Fibroblast of skin of abdomen (primary cell): ENCODE results near the gene WNT16.
A peak's percentile ranks its signal among the peaks of the same experiment; 100 is the strongest.

Experiments used
- DNase-seq: peaks from one replicate; pipeline ENCODE4 v3.0.0-alpha.2; 2013

The WNT16 gene

DNA sequence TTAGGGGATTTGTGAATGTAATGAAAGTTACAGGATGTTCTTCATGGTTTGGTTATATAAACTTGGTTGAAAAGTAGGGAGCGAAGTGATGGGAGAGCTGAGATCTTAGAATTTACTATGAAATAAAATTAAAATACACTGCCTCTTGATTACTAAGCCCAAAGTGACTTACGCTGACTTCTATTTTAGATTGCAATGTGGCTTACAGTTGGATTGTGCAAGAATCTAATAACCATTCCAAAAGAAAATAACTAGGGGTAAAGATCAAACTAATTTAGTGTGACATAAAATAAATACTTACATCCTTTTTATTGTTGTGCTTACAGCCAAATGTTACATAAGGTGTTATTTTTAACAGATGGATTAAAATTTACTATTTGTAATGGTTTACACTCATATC lies 15.3 kb downstream of the WNT16 start:
- DNase-seq = no peak

DNA sequence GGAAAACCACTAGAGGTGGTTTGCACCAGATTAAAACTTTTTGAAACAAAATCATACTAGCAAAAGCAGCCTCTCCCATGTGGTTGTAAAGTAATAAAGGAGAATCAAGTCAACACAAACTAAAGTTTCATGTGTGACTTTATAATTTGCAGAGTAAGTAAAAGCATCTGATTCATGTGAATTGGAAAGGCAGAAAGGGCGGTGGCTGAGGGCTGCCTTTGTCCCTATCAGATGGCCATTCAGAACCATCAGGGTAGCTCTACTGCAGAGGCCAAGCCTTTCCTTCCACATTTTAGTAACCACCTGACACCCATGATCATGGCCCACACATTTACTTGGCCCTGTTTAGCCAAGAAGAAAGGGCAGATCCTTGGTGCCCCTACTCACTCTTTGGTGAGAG lies 15.7 kb downstream of the WNT16 start:
- no peak for DNase-seq

DNA sequence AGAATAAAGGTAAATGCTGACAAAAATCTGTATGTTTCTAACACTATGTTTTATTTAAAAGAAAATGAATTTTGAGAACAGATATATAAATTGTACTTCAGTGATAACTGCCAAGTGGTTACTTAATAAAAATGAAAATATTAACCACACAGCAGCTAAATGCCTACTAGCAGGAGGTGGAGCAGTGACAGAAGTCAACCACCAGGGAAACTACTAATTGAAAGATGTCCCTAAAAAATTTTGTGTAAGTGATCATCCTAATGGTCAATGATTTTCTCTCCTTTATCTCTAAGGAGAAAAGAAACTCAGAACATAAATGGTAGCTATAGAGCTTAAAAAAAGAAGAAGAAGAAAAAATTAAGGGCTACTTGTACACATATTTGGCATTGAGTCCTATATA lies 22.9 kb downstream of the WNT16 start:
- DNase-seq = no peak

DNA sequence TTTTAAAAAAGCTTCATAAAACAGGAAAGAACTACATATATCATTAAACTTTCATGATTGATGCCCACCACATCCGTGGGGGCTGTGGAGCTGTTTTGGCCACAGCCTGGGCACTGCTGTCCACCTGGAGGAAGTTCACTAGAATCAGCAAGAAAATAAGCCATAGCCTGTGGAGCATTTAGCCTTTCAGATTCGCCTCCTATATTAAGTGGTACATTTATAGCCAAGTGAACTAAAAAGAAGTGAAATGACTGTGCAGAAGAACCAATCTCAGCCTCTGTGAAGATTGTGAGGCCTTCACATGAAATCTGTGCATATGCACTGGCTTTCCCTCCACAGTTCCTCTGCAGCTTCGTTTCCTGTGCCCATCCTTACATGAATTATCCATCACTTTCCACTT lies 23.5 kb downstream of the WNT16 start:
- no peak for DNase-seq

DNA sequence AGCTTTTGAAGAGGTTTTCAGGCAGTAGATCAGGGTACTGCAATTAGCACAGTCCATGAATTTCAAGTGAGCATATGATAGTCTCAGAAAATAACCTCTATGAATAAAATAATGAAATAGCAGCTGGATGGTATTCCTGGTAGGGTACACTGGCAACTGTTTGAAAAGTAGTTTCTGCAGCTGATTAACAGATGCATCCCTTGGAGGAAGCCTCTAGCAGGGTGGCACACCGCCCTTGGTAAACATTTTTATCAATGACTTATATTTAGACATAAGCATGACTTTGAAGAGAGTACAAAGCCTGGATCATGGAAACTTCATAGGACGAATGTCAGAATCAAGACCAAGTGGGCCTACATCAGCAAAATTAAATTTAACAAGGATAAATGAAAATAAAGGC lies 26.8 kb downstream of the WNT16 start:
- DNase-seq = no peak

DNA sequence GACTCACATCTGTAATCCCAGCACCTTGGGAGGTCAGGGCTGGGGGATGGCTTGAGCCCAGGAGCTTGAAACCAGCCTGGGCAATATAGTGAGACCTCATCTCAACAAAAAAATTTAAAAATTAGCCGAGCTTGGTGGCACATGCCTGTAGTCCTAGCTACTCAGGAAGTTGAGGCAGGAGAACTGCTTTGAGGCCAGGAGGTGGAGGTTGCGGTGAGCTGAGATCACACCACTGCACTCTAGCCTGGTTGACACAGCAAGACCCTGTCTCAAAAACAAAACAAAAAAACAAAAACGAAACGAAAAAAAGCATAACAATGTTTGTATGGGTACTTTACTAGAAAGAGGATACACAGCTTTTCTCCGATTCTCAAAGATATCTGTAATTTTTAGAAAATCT lies 31.8 kb downstream of the WNT16 start:
- DNase-seq = no peak

DNA sequence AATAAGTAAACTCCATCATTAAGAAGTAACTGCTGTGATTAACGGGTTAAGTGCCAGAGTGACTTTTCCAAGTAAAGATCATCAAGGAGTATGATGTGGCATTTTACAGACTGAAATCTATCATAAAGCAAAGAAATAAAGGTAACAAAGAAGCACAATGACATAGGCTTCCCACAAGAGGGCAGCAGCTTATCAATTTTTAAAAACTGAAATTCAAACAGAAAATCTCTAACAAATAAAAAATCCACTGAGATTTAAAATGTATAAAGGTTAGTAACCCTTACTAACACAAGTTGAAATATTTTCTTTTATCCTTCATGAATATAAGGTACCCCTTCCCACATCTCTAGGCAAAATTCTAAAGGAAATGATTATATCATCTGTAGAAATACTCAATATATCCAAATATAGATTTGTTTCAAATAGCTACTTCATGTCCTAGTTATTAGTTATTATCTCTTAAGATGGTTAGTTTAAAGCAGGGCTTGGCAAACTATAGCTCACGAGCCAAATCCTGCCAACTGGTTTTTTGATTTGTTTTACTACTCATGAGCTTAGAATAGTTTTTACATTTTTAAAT lies 38.1 kb downstream of the WNT16 start:
- peak; percentile 17 for DNase-seq

DNA sequence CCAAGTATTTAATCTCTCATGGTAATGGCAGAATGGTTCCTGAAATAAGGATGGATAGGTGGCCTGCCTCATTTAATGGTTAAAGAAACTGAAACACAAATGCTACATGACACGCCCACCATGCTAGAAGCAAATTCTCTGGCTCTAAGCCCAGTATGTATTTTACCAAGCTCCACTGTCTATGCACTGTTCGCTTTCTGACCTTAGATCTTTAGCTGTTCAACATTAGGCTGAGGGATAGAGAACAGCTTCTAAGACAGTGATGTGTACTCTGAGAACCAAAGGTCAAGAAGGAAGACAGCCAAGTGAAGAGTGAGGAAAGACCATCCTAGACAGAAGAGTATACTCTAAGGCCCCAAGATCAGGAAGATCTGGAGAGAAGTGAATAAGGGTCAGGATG lies 40.7 kb downstream of the WNT16 start:
- DNase-seq = peak; percentile 47

DNA sequence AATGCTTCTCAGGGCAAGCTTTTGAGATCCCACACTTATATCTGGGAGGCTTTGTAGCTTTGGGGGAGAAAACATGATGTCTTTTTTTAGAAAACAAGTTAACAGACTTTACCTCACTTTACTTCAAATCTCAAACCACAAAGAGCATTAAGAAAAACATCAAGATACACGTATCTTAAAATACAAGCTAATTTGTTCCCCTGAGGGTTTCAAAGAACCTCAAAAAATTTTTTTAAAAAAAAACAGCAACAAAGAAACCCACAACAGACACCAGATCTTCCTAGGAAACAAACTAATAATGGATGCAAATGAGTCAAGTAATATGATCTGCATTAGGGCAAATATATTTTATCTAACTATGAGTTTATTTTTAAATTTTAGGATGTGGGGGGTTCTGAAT lies 42.6 kb downstream of the WNT16 start:
- no peak for DNase-seq

DNA sequence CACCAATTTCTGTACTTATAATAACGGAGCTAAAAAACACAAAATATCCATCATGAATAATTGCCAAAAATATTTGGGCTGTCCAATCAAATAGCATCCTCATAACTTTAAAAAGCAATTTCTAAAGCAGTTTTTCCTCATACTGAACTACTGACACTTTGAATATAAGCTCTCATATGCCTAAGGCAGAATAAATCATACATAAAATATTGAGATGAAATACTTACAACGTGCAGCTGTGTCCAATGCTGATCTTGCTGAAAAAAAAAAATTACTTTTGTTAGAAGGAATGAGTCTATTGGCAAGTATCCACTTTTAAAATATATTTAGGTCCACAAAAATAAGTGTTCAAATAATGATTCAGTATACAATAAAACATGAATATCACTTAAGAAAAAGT lies 43.1 kb downstream of the WNT16 start:
- no peak for DNase-seq

DNA sequence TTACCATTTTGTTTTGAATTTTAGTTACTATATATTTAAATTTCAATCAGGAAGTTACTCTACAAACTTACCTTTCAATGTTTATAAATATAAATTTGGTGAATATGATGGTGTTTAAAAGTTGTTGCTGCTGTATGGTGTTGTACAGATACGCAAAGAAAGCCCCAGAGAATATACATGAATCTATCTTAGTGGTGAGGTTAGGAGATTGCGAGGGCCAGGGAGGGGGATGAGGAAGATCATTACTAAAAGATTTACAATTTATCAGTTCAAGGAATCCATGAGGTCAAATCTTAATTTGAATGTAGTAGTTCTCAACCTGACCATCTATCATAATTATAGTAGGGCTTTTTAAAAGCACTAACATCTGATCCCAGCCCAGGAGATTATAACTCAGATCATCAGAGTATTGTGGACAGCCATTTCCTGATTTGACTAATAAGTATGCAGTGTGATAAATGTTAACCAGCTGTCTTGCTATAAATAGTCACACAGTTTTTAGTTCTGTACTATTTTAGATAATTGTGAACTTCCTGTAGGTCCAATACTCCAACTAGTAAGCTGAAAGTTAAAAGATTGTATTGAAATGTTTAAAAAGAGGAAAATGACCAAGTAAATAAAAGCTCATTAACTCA lies 43.7 kb downstream of the WNT16 start:
- peak; percentile 76 for DNase-seq

DNA sequence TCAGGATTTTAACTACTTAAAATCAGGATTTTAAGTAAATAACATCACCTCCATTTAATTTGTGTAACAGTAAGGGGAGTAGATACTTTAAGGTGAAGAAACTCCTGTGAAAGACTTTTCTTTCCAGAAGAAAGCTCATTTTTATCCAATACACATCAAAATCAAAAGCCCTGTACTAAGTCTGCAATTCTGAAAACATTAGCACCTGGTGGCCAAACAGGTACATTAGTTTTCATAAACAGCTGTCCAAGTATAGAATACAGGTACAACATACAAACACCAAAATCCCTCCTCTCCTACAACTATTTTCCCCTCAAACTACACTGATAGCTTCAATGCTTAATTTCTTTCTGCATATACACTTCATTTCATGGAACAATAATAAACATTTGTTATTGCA lies 44.4 kb downstream of the WNT16 start:
- DNase-seq = no peak

DNA sequence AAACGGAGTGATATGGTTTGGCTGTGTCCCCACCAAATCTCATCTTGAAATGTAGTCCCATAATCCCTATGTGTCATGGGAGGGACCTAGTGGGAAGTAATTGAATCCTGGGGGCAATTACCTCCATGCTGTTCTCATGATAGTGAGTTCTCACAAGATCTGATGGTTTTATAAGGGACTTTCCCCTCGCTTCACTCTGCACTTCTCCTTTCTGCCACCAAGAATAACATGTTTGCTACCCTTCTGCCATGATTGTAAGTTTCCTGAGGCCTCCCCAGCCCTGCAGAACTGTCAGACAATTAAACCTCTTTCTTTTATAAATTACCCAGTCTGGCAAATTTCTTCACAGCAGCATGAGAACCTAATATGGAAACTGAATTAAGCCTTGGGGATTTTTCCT lies 48.2 kb downstream of the WNT16 start:
- DNase-seq = no peak

DNA sequence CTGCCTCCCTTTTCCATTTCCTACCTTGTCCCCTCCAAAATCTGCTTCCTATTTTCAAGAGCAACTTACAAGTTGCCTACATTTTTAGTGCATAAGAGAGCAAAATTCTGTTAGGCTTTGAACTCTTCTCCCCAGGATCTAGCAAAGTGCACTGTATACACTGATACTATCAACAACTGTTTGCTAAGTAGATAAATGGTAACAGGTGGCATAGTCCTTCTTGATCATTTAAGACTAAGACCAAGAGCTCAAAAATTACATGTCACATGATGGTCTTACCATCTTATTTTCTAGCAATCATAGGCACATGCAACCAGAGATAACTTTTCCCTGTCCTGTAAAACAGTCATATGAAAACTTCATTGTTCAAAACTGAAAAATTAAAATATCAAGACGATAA lies 51.1 kb downstream of the WNT16 start:
- no peak for DNase-seq

DNA sequence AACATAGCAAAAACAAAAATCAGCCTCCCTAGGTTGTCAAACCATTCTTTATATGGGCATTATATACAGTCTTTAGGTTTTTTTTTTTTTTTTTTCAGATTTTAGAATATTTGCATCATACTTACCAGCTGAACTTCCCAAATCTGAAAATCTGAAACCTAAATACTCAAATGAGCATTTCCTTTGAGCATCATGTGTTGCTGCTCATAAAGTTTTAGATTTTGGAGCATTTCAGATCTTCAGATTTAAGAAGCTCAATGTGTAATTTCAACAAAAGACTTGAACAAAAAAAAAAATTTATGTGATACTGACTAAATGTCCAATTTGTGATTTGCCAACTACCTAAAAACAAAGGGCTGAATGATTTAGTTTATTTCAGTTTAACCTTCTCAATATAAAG lies 53.7 kb downstream of the WNT16 start:
- no peak for DNase-seq

DNA sequence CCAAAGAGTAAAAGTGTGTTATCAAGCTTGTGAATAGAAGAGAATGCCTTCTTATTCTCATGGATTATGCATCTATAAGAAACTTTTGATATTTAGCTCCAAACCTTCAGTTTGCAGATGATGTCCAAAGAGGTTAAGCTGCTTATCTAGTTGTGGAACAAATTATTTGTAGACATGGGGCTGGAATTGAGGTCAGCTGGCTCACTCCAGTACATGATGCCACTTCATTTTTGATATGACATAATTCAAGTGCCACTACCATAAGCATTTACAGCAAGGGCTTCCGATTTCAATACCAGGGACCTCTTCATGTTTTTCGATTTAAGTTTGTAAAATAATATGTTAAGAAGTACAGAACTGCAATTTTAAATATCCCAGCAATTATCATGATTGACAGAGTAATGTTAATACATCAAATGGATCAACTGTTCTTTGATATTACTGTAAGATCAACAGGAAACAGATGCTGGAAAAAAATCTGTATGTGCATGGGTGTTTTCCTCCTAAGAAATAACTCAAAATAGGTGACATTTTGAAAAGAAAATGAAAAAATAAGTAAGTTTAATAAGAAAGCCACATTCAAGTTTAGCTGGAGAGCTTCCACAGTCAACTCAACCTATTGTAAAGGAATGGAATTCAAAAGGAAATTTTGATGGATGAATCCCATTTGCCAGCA lies 54.6 kb downstream of the WNT16 start:
- no peak for DNase-seq

DNA sequence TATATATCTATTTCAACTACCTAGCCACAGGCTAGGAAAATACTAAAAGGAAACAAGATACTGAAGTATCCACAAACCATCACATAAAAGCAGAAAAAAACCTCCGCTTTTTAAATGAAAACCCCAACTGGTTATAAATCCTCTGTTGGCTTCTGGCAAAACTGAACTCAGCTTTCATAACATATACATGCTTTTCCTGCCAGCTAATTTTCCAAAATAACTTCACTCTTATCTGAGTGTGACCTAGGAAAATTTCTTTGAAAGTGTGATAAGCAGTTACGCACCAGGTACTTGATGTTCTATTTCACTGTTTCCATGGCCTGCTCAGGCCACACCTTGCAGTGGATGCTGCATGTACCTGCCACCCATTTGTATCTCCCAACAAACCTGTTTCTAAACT lies 55.5 kb downstream of the WNT16 start:
- no peak for DNase-seq

DNA sequence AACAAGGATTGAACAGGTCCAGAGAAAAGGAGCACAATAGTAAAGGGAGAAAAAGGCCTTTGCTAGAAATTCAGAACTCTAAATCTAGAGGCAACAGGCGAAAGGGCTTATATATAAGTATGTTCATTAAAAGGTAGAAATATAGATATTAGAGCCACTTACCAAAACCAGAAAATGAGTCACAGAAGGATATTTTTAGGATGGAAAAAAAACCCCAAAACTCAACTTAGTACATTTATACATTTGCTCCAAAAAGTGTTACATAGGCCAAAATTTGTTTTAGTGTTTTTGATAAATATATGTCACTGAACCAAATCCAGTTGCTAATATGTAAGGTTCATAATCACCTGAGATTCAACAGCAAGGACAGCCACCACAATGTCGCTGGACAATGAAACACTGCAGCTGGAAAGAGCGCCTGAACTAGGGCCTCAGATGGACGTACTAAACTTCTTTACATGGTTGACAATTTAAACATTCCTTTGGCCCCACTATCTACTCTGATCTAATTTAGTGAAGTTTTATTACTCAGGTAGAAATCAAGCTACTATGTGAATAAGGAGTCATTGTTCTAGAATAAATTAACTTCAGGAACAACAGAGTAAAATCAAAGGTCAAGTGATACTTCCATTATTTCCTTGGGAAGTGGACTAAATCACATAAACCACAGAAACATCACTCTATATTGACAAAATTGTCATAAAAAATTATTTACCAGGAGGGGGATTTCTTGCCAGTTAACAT lies 56.4 kb downstream of the WNT16 start:
- DNase-seq = no peak

DNA sequence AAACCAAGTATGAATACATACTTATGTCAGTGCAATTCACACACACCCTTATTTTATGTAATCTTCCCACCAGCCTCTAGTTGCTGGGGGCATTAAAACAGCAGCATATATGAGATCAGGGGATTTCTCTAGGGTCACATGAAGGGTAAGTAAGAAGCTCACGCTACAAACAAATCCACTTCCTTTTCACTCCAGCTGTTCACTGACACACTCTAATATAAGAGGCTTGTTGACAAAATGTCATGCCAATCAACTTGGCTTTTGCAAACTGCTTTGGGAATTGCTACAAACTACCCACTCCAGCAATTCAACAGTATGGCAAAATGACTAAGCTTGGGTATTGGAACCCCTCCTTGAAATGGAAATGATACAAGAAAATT lies 57.0 kb downstream of the WNT16 start:
- DNase-seq = no peak

DNA sequence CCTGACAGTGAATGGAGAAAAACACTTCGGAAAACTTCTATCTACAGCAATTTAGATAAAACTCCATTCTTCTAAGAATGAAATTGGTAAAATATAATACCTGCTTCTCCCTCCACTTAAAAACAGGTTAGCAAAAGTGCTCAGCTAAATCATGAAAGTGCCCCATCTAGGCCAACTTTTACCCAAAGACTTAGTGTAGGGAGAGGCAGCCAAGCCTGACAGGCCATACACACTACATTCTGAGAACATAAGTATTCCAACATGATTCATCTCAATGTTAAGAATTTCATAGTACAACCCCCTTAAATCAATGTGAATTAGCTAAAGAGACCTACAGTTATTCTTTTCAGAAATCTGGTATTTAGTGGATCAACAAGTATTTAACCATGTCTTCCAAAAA lies 60.1 kb downstream of the WNT16 start:
- no peak for DNase-seq

DNA sequence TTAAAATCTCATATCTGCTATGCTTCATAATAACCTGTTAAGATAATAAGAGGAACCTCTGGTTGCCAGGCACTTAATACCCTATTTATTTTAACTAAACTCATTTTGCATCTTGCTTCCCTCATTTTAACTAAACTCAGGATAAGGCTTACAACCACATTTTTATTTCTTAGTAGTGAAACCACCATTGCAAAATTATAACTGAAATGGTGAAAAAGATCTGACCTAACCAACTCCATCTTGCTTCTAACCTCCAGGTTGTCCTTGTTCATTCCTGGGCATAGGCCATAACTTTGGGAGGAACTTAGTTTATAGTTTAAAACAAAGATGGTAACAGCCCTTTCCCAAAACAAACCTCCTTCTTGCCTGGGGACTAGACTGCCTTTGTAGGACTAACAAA lies 61.3 kb downstream of the WNT16 start:
- DNase-seq = no peak

DNA sequence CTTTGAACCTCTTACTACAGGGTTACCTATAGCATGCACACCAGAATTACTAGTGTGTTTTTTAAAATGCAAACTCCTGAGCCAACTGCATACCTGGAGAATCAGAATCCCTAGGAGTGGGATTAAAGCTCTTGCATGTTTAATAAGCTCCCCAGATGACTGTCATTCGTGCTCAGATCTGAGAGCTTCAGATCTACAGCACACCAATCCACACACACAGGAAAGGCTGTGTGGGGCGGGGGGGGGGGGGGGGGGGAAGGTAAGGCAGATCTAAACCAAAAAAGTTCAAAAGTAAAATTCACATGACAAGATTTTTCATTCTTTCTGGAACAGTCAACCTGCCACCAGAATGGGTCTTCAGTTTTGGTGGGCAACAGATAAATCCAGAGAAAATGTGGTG lies 61.8 kb downstream of the WNT16 start:
- no peak for DNase-seq
